Kidney (tissue), 14 donors: ENCODE results near the gene SLC26A1. TPM values are rescaled to one million over a fixed set of nuclear protein-coding genes. Genes with fewer than 3 reads are reported as not detected.
"Not testable (repeated sequence)": the region's sequence is repeated elsewhere in the genome, so short reads cannot be mapped to it uniquely, and the experiment has no call there.

ENCODE experiments used
- DNase-seq, 5 donors: peaks; one replicate each; pipeline ENCODE4 v3.0.0-alpha.2; 2013 to 2020
- FAIRE-seq: peaks from 2 replicates; lab custom pipeline; 2012; peaks lifted over from hg19 to GRCh38; lab: Jason Lieb, UNC
- H3K27ac ChIP-seq, 2 donors: one replicate each; pipeline ENCODE4 v1.7.0; 2013; ENCODE audit warnings: low read depth in 2 of 2, low read length in 2 of 2, inconsistent platforms in 1 of 2
- H3K27me3 ChIP-seq: one replicate; pipeline ENCODE4 v1.7.1; 2013; ENCODE audit warnings: low read length, inconsistent platforms; ENCODE audit not compliant: control insufficient read depth, insufficient read depth
- H3K36me3 ChIP-seq, 3 donors: one replicate each; pipeline versions ENCODE4 v1.7.0 to v1.7.1; 2013; ENCODE audit warnings: low read length in 3 of 3, control low read depth in 1 of 3, inconsistent platforms in 1 of 3; ENCODE audit not compliant: insufficient read depth in 3 of 3, control insufficient read depth in 2 of 3
- H3K4me1 ChIP-seq, 3 donors: one replicate each; pipeline versions ENCODE4 v1.7.0 to v1.7.1; 2013; ENCODE audit warnings: low read length in 3 of 3, inconsistent platforms in 1 of 3, low read depth in 1 of 3; ENCODE audit not compliant: control insufficient read depth in 2 of 3, insufficient read depth in 2 of 3
- H3K4me3 ChIP-seq, 3 donors: one replicate each; pipeline versions ENCODE4 v1.7.0 to v1.8.1; 2013; ENCODE audit warnings: low read length in 3 of 3, control low read depth in 1 of 3, inconsistent platforms in 1 of 3
- H3K9ac ChIP-seq, 3 donors: one replicate each; pipeline versions ENCODE4 v1.7.0 to v1.7.1; 2013; ENCODE audit warnings: low read length in 3 of 3, control low read depth in 1 of 3, inconsistent platforms in 1 of 3
- H3K9me3 ChIP-seq, 3 donors: one replicate each; pipeline versions ENCODE4 v1.7.0 to v1.7.1; 2013; ENCODE audit warnings: low read length in 3 of 3, control low read depth in 1 of 3, inconsistent platforms in 1 of 3; ENCODE audit not compliant: control insufficient read depth in 2 of 3, insufficient read depth in 1 of 3
- intact Hi-C: fragments of 100-400 bp; cut with DNase I; formaldehyde crosslinking; loops from one replicate; pipeline ENCODE4 v1.11.1; 2022
- polyA plus RNA-seq: library from polyadenylated mRNA; stranded (reverse); fragments of 350-450 nt; fragmentation: Illumina TruSeq; extraction: RNeasy Lipid Tissue Mini Kit (QIAGEN cat#74804); gene quantifications from one replicate; pipeline ENCODE4 v1.2.3, GENCODE V29; 2014; ENCODE audit warnings: low read depth, low replicate concordance; ENCODE audit not compliant: insufficient read depth
- total RNA-seq: library from RNA; stranded (reverse); fragmentation: NEBNext Ultra II Directional; extraction: Animal tissue kit (Norgen Biotek cat#: 25700); gene quantifications from one replicate; pipeline ENCODE4 v1.2.1, GENCODE V29; 2021
- TF ChIP-seq, protein P1 (sequence below): IDR thresholded peaks from 3 replicates; pipeline ENCODE4 v1.5.1; 2012; ENCODE audit warnings: mild to moderate bottlenecking, moderate library complexity, borderline replicate concordance; ENCODE audit not compliant: insufficient read depth; ENCODE audit errors: extremely low read depth
- donor health status: control.
- donor health status: control.
- donor health status: control.
- donor health status: control.
- donor health status: control.
- donor health status: DM: yes; HTN: yes; CAD: no.
- donor health status: Normal renal cell carcinoma (clear cell type).

The SLC26A1 gene
- total and polyA plus RNA-seq, 2 donors from 2014 or later = 2.9 to 10.2 TPM

DNA sequence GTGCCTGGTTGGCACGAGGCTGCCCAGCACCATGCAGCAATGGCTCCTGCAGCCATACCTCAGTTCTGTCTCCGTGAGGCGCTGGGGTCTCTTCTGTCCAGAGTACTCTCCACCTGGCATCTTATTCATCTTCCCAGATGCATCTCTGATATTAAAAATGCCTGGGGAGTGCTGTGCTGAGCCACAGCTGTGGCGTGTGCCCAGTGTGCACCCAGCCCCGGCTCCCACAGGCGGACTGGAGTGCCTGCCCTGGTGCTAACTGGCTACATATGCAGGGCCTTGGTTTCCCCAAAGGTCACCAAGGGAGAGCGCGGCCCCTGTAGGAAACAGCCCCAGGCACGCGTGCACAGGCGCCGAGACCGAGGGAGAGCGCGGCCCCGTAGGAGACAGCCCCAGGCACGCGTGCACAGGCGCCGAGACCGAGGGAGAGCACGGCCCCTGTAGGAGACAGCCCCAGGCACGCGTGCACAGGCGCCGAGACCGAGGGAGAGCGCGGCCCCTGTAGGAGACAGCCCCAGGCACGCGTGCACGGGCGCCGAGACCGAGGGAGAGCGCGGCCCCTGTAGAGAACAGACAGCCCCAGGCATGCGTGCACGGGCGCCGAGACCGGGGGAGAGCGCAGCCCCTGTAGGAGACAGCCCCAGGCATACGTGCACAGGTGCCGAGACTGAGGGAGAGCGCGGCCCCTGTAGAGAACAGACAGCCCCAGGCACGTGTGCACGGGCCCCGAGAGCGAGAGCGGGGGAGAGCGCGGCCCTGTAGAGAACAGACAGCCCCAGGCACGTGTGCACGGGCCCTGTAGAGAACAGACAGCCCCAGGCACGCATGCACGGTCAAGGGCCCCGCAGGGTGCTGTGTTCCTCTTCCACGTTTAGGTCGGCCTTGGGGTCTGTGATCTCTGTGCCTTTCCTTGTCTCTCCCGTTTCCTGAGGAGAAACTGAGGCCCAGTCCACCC is 46.4 kb downstream of the SLC26A1 start:
- Histone ChIP-seq H3K4me3 (no peak overlapping the region), H3K27ac (no peak overlapping the region), H3K9ac (no peak overlapping the region), H3K9me3 (no peaks in the 10 kb centered on the region), H3K27me3 (no peaks in the 10 kb centered on the region), H3K4me1 (no peaks in the 10 kb centered on the region), H3K36me3 (no peaks in the 10 kb centered on the region)
- TF ChIP-seq, protein P1, sequence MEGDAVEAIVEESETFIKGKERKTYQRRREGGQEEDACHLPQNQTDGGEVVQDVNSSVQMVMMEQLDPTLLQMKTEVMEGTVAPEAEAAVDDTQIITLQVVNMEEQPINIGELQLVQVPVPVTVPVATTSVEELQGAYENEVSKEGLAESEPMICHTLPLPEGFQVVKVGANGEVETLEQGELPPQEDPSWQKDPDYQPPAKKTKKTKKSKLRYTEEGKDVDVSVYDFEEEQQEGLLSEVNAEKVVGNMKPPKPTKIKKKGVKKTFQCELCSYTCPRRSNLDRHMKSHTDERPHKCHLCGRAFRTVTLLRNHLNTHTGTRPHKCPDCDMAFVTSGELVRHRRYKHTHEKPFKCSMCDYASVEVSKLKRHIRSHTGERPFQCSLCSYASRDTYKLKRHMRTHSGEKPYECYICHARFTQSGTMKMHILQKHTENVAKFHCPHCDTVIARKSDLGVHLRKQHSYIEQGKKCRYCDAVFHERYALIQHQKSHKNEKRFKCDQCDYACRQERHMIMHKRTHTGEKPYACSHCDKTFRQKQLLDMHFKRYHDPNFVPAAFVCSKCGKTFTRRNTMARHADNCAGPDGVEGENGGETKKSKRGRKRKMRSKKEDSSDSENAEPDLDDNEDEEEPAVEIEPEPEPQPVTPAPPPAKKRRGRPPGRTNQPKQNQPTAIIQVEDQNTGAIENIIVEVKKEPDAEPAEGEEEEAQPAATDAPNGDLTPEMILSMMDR = no peak
- FAIRE-seq = no peak
- intact Hi-C loops = no loop called here
- DNase-seq = peak in 2 of 5 donors; percentile 45 to 49

DNA sequence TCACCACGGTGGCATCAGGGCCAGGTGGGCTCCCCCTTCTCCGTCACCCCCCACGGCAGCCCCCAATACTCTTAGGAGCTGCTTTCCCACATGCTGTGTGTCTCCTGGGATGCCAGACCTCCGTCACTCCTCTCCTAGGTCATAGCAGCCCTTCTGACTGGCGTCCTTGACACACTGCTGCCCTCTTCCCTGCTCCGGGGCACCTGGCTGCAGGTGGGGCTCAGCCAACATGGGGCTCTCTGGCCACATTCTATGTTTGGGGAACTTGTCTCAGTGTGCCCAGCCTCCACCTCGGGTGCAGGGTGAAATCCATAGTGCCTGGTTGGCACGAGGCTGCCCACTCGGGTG is 47.1 kb downstream of the SLC26A1 start:
- TF ChIP-seq, protein P1 = no peak
- intact Hi-C loops = no loop called here
- H3K9me3 ChIP-seq = no peaks in the 10 kb centered on the region
- H3K9ac ChIP-seq = no peak overlapping the region
- DNase-seq (peak in 2 of 5 donors; percentile 35 to 66), FAIRE-seq (no peak)
- H3K4me3 ChIP-seq = no peak overlapping the region
- H3K27me3 ChIP-seq = no peaks in the 10 kb centered on the region
- H3K4me1 ChIP-seq = no peaks in the 10 kb centered on the region
- no peaks in the 10 kb centered on the region for H3K36me3 ChIP-seq
- no peak overlapping the region for H3K27ac ChIP-seq

DNA sequence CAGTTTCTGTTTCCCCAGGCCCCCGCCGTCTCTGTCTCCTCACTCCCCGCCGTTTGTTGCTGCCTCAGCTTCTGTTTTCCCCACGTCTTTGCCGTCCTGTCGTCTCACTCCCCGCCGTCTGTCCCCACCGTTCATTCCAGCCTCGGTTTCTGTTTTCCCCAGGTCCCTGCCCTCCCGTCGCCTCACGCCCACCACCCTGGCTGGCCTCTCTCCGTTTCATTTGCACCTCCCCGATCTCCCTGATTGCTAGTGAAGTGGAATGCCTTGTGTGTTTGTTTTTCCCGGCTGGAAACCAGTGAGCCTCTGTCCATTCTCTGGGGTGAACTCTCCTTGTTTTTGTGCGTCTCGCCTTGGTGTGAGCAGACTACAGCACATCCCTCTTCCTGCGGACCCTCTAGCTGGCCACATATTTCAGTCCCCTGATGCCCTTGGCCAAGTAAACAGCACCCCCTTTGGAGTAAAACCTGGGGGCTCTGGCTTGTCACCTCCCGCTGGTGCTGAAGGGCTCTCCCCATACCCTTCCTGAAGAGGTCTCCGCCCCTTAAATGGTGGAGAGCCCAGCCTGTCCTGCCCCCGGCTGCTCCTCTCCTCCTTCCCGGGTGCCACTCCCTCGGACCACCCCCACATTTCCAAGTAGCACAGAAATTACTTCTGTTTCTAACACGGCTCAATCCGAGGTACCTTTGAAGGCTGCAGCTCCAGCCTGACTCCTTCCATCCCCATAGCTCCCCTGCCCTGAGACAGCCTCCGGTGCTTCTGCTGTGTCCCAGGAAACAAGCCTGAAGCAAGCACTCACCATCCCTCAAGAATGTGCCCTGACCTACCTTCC is 47.7 kb downstream of the SLC26A1 start:
- no peaks in the 10 kb centered on the region for H3K27me3 ChIP-seq
- FAIRE-seq (no peak), DNase-seq (peak in 3 of 5 donors; percentile 35 to 46 (median 38))
- peak overlapping the region in 1 of 3 donors; percentile 6 for H3K4me3 ChIP-seq
- no peaks in the 10 kb centered on the region for H3K36me3 ChIP-seq
- intact Hi-C loops = no loop called here
- H3K4me1 ChIP-seq = no peaks in the 10 kb centered on the region
- H3K27ac ChIP-seq = no peak overlapping the region
- no peaks in the 10 kb centered on the region for H3K9me3 ChIP-seq
- TF ChIP-seq, protein P1 = no peak
- H3K9ac ChIP-seq = no peak overlapping the region

DNA sequence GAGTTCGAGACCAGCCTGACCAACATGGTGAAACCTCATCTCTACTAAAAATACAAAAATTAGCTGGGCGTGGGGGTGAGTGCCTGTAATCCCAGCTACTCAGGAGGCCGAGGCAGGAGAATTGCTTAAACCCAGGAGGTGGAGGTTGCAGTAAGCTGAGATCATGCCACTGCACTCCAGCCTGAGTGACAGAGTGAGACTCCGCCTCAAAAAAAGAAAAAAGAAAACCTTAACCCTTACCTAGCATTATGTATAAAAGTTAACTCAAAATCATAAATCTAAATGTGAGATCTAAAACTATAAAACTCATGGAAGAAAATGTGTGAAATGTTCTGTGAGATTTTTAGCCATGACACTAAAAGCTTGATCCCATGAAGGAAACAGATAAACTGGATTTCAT is 53.7 kb downstream of the SLC26A1 start:
- intact Hi-C loops, H3K9ac ChIP-seq, H3K9me3 ChIP-seq, H3K36me3 ChIP-seq, H3K4me1 ChIP-seq, H3K27ac ChIP-seq, DNase-seq, FAIRE-seq, H3K4me3 ChIP-seq, H3K27me3 ChIP-seq: not testable (repeated sequence)
